ENCODE results near the gene P2RY8.

Gene P2RY8

DNA sequence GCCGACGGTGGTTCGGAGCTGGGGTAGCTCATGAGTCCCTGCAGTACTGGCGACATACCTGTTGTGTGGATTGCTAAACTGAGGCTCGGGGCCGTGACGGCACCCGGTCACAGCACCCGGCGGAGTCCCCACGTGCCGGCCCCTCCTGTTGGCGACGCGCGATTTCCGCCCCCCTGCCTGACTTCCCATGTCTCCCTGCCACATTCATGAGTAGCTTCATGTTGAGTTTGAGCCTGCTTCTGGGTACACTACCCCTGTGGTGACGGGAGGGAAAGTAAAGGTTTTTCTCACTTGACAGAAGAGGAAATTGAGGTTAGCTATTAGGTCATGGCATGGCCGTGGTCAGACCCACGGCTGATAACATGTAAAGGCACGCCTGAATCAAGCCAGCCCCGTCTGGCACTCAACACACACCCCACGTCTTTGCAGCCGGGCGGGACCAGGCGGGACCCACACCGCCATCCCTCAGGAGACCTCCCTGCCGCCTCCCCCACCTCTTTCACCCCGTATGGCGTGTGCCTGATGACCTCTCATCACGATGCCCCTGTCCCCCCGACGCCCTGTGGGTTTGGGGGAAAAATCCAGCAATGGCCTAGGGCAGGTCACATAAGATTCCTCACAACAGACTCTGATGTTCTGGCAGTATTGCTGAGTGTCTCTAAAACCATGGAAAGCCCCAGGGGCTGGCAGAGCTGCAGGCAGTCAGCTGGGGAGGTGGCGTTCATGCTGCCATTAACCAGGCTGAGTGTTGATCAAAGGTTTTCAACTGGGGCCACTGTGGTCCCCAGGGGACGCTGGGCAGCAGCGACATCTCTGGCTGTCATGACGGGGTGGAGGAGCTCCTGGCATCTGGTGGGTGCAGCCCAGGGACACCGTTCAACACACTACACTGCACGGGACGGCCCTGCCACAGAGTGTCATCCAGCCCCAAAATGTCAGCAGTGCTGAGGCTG lies 29.2 kb downstream of the P2RY8 start:
- Histone ChIP-seq H3K9me3 (ENCODE audit: control insufficient read depth in 1 of 2, low read length in 2 of 2) (peaks cover 0 to 8% of the 10 kb centered on the region in 2 donors), H3K4me3 (ENCODE audit: low read depth in 1 of 2, low read length in 2 of 2) (no peak overlapping the region), H3K27me3 (ENCODE audit: low read depth, low read length) (no peaks in the 10 kb centered on the region), H3K4me1 (ENCODE audit: control insufficient read depth in 1 of 2, insufficient read depth in 2 of 2, low read length in 2 of 2) (no peaks in the 10 kb centered on the region), H3K36me3 (ENCODE audit: control insufficient read depth in 1 of 2, insufficient read depth in 2 of 2, low read length in 2 of 2) (no peaks in the 10 kb centered on the region), H3K27ac (ENCODE audit: low read length) (no peak overlapping the region)

DNA sequence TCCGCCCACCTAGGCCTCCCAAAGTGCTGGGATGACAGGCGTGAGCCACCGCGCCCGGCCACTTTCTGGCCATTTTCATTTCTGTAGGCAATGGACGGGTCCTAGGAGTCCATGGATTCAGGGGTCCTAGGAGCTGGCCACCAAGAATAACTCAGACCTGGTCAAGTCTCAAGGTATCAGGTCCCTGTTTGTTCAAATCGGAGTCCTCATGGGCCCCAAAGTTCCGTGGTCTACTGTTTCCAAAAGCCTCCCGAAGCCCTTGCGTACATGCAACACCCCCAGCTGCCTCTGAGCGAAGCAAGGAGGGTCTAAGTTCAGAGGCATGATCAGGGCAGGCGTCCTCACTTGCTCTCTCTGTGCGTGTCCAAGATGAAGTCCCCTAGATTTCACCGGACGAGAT lies 30.1 kb downstream of the P2RY8 start:
- Histone ChIP-seq H3K4me3 (ENCODE audit: low read depth in 1 of 2, low read length in 2 of 2) (no peak overlapping the region), H3K36me3 (ENCODE audit: control insufficient read depth in 1 of 2, insufficient read depth in 2 of 2, low read length in 2 of 2) (no peaks in the 10 kb centered on the region), H3K9me3 (ENCODE audit: control insufficient read depth in 1 of 2, low read length in 2 of 2) (peaks cover 0 to 5% of the 10 kb centered on the region in 2 donors), H3K4me1 (ENCODE audit: control insufficient read depth in 1 of 2, insufficient read depth in 2 of 2, low read length in 2 of 2) (no peaks in the 10 kb centered on the region), H3K27ac (ENCODE audit: low read length) (no peak overlapping the region), H3K27me3 (ENCODE audit: low read depth, low read length) (no peaks in the 10 kb centered on the region)

DNA sequence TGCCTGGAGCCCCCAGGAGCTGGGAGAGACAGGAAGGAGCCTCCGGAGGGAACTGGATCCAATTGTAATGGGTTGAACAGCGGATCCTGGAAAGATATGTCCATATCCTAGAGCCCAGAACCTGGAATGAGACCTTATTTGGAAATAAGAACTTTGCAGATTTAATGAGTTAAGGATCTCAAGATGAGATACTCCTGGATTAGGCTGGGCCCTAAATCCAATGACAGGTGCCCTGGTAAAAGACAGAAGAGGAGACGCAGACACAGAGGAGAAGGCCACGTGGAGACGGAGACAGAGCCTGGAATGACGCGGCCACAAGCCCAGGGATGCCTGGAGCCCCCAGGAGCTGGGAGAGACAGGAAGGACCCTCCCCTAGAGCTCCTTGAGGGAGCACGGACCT lies 34.1 kb downstream of the P2RY8 start:
- Histone ChIP-seq H3K27ac (ENCODE audit: low read length) (no peak overlapping the region), H3K4me1 (ENCODE audit: control insufficient read depth in 1 of 2, insufficient read depth in 2 of 2, low read length in 2 of 2) (no peaks in the 10 kb centered on the region), H3K9me3 (ENCODE audit: control insufficient read depth in 1 of 2, low read length in 2 of 2) (no peaks in the 10 kb centered on the region), H3K36me3 (ENCODE audit: control insufficient read depth in 1 of 2, insufficient read depth in 2 of 2, low read length in 2 of 2) (no peaks in the 10 kb centered on the region), H3K4me3 (ENCODE audit: low read depth in 1 of 2, low read length in 2 of 2) (no peak overlapping the region), H3K27me3 (ENCODE audit: low read depth, low read length) (no peaks in the 10 kb centered on the region)

DNA sequence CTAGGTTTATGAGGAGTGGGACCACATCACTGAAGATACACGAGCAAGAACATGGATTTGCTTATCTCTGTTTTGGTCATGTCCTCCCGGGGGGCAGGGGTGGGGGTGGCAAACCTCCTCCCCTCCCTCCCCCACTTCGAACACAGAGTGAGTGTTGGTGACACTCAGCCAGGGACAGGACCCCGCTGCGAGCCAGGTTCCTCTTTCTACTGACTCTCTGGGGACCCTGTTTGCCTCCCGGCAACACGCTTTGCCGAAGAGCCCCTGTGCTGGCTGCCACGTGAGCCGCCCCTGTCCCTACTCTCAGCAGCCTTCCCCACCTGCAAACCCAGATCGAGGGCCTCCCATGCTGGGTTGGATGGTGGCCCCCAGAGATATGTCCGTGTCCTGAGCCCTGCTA lies 34.7 kb downstream of the P2RY8 start:
- no peaks in the 10 kb centered on the region for H3K27me3 ChIP-seq (ENCODE audit: low read depth, low read length)

DNA sequence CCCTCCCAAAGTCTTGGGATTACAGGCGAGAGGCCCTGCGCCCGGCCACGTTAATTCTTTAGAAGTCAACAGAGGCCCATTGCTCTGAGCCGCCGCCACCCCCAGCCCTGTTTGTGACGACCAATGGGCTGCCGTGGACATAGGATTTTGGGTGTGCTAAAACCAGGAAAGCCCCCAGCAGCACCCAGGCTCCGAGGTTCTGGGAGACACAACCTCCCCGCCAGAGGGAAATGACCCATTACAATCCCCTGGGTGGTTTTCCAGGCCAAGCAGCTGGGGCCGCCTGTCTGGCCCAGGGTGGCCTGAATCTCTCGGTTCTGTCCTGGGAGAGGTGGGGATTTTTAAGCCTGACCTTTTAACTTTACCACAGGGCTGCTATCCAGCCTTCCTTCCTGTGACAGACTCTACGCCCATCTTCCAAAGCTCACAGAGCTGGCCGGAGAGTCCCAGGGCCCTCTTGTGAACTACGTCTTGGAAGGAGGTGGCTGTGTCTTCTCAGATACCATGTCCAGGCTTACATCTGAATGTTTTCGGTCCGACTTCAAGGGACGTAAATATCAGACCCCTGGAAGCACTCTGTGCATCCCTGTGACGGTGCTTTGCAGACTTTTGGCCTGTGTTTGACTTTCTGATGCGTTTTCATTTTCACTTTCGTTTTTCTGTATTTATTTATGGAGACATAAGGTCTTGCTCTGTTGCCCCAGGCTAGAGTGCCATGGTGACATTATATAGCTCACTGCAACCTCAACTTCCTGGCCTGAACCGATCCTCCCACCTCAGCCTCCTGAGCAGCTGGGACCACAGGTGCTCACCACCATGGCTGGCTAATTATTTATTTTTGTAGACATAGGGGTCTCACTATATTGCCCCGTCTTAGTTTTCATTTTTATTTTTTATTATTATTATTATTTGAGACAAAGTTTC lies 36.0 kb downstream of the P2RY8 start:
- Histone ChIP-seq H3K27ac (ENCODE audit: low read length) (peak overlapping the region; percentile 54), H3K36me3 (ENCODE audit: control insufficient read depth in 1 of 2, insufficient read depth in 2 of 2, low read length in 2 of 2) (no peaks in the 10 kb centered on the region), H3K4me3 (ENCODE audit: low read depth in 1 of 2, low read length in 2 of 2) (peak overlapping the region in 1 of 2 donors; percentile 6), H3K4me1 (ENCODE audit: control insufficient read depth in 1 of 2, insufficient read depth in 2 of 2, low read length in 2 of 2) (no peaks in the 10 kb centered on the region), H3K9me3 (ENCODE audit: control insufficient read depth in 1 of 2, low read length in 2 of 2) (no peaks in the 10 kb centered on the region), H3K27me3 (ENCODE audit: low read depth, low read length) (no peaks in the 10 kb centered on the region)

More for the DNA sequence above, 34.7 kb downstream of the P2RY8 start:
- no peaks in the 10 kb centered on the region for H3K9me3 ChIP-seq (ENCODE audit: control insufficient read depth in 1 of 2, low read length in 2 of 2)
- H3K4me3 ChIP-seq (ENCODE audit: low read depth in 1 of 2, low read length in 2 of 2), result no peak overlapping the region
- H3K36me3 ChIP-seq (ENCODE audit: control insufficient read depth in 1 of 2, insufficient read depth in 2 of 2, low read length in 2 of 2), result no peaks in the 10 kb centered on the region
- H3K27ac ChIP-seq (ENCODE audit: low read length), result no peak overlapping the region
- no peaks in the 10 kb centered on the region for H3K4me1 ChIP-seq (ENCODE audit: control insufficient read depth in 1 of 2, insufficient read depth in 2 of 2, low read length in 2 of 2)

DNA sequence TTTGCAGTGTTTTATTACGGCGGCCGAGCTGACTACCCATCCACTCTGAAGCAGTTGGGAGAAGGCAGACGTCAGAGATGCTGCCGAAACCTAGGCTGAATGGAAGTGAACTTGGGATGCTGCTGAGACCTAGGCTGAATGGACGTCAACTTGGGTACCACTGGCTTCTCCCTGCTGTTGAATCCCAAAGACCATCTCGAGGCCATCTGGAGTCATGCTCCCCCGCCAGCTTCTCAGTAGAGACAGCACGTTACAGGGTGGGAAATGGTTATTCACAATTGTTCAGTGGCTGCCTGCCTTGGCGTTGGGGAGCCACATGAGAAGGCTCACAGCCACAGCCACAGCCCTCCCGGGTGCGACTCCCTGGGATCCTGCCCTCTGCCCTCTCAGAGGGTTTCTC lies 40.9 kb downstream of the P2RY8 start:
- Histone ChIP-seq H3K27ac (ENCODE audit: low read length) (no peak overlapping the region), H3K36me3 (ENCODE audit: control insufficient read depth in 1 of 2, insufficient read depth in 2 of 2, low read length in 2 of 2) (no peaks in the 10 kb centered on the region), H3K9me3 (ENCODE audit: control insufficient read depth in 1 of 2, low read length in 2 of 2) (no peaks in the 10 kb centered on the region), H3K27me3 (ENCODE audit: low read depth, low read length) (no peaks in the 10 kb centered on the region), H3K4me3 (ENCODE audit: low read depth in 1 of 2, low read length in 2 of 2) (no peak overlapping the region), H3K4me1 (ENCODE audit: control insufficient read depth in 1 of 2, insufficient read depth in 2 of 2, low read length in 2 of 2) (peaks cover 0 to 11% of the 10 kb centered on the region in 2 donors)

DNA sequence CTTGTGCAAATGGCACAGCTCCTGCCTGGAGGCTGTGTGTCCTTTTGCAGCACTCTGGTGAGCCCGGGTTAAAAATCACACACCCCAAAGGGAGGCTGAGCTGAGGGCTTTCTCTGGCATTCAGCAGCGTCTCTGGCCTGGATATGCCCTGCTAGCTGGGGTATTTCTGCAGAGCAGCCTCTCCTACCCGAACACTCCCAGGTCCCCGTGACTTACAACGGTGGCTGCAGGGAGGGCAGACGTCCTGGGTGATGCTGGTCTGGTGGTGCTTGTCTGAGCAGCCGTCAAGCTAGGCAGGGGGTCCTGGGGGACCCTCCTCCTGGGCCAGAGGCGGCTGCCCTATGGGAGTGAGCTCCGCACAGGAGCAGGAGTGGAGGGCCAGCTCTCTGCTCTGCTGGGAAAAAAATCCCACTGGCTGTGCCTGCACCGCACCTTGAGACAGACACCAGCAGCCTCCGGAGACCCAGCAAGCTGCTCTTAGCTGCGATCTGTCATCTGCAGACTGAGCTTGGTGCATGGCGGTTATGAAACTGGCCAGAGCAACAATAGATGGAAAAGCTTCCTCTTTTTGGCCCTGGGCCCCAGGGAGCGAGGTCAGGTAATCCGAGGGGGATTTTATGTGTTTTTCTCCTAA lies 43.0 kb downstream of the P2RY8 start:
- H3K4me3 ChIP-seq (ENCODE audit: low read depth in 1 of 2, low read length in 2 of 2), result no peak overlapping the region

DNA sequence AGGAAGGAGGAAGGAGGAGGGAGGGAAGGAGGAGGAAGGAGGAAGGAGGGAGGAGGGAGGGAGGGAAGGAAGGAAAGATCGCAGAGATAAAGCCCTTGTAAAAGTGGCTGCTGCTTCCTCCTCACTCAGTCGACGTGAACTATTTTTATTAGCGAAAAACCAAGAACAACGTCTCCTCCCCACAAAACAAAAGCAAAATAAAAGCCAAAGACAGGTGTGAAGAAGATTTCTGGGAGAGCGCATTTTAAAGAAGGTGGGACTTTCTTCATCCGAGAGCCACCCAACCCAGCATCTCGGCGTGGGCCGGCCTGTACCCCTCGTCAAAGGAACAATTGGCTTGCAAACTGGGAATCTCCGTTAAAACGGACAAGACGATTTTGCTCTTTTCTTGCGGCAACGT lies 43.6 kb downstream of the P2RY8 start:
- Histone ChIP-seq H3K27ac (ENCODE audit: low read length) (no peak overlapping the region), H3K9me3 (ENCODE audit: control insufficient read depth in 1 of 2, low read length in 2 of 2) (no peaks in the 10 kb centered on the region), H3K4me1 (ENCODE audit: control insufficient read depth in 1 of 2, insufficient read depth in 2 of 2, low read length in 2 of 2) (peaks cover 0 to 11% of the 10 kb centered on the region in 2 donors), H3K4me3 (ENCODE audit: low read depth in 1 of 2, low read length in 2 of 2) (no peak overlapping the region), H3K36me3 (ENCODE audit: control insufficient read depth in 1 of 2, insufficient read depth in 2 of 2, low read length in 2 of 2) (no peaks in the 10 kb centered on the region), H3K27me3 (ENCODE audit: low read depth, low read length) (no peaks in the 10 kb centered on the region)

More for the DNA sequence above, 43.0 kb downstream of the P2RY8 start:
- Histone ChIP-seq H3K27me3 (ENCODE audit: low read depth, low read length) (no peaks in the 10 kb centered on the region), H3K9me3 (ENCODE audit: control insufficient read depth in 1 of 2, low read length in 2 of 2) (no peaks in the 10 kb centered on the region), H3K4me1 (ENCODE audit: control insufficient read depth in 1 of 2, insufficient read depth in 2 of 2, low read length in 2 of 2) (peaks cover 0 to 11% of the 10 kb centered on the region in 2 donors), H3K27ac (ENCODE audit: low read length) (no peak overlapping the region), H3K36me3 (ENCODE audit: control insufficient read depth in 1 of 2, insufficient read depth in 2 of 2, low read length in 2 of 2) (no peaks in the 10 kb centered on the region)

DNA sequence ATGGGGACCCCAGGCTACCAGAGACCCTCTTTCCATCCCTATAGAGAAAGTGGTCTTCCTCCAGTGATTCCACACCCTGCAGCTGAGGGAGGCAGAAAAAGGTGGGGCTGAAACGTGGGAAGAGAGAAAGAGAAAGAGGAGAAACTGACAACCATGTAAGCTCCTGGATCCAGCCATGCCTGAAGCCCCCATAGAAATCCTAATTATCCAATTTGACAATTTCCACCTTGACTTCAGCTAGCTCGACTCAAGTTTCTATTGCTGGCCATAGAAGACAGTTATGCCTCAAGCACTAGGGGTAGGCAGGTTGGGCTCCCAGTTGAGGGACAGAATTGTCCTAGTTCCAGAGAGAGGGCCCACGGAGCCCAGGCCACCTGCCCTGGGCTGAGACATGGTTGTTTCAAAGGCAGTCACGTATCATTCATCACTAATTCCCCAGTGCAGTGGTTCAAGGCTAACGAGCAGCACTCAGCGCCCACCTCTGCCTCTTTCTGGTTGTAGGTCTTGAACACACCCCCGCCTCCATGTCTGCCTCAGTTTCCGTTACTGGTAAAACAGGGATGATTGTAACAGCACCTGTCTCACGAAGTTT lies 44.5 kb downstream of the P2RY8 start:
- Histone ChIP-seq H3K27me3 (ENCODE audit: low read depth, low read length) (no peaks in the 10 kb centered on the region), H3K4me3 (ENCODE audit: low read depth in 1 of 2, low read length in 2 of 2) (no peak overlapping the region), H3K36me3 (ENCODE audit: control insufficient read depth in 1 of 2, insufficient read depth in 2 of 2, low read length in 2 of 2) (no peaks in the 10 kb centered on the region), H3K27ac (ENCODE audit: low read length) (no peak overlapping the region), H3K9me3 (ENCODE audit: control insufficient read depth in 1 of 2, low read length in 2 of 2) (no peaks in the 10 kb centered on the region), H3K4me1 (ENCODE audit: control insufficient read depth in 1 of 2, insufficient read depth in 2 of 2, low read length in 2 of 2) (peaks cover 0 to 11% of the 10 kb centered on the region in 2 donors)

DNA sequence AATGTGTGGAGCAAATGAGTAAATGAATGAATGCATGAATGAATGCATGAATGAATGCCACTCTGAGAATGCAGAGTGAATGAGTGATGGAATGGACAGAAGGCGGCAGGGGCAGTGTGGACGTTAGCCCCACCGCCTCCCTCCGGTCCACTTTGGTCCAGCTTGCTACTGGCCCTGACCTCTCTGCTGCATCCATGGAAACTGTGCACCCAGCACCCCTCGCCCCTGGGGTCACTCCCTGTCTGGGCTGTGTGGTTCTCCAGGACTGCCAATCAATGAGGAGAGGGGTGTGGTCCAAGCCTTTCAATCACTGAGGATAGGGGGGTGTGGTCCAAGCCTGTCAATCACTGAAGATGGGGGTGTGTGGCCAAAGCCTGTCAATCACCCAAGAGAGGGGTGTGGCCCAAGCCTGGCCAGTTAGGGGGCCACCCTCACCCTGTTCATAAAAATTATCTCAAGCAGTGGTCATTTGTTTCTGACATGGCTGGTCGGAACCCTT lies 45.1 kb downstream of the P2RY8 start:
- Histone ChIP-seq H3K9me3 (ENCODE audit: control insufficient read depth in 1 of 2, low read length in 2 of 2) (no peaks in the 10 kb centered on the region), H3K36me3 (ENCODE audit: control insufficient read depth in 1 of 2, insufficient read depth in 2 of 2, low read length in 2 of 2) (no peaks in the 10 kb centered on the region), H3K4me1 (ENCODE audit: control insufficient read depth in 1 of 2, insufficient read depth in 2 of 2, low read length in 2 of 2) (peaks cover 0 to 11% of the 10 kb centered on the region in 2 donors), H3K27me3 (ENCODE audit: low read depth, low read length) (no peaks in the 10 kb centered on the region), H3K27ac (ENCODE audit: low read length) (no peak overlapping the region), H3K4me3 (ENCODE audit: low read depth in 1 of 2, low read length in 2 of 2) (no peak overlapping the region)

Measured in muscle layer of duodenum (tissue), 2 donors.